Activated T-cell treated with anti-CD3 and anti-CD28 coated beads for 1 hour (primary cell): Measurements from ENCODE around the gene DCDC2C.

Source experiments
- DNase-seq: peaks from one replicate; pipeline ENCODE4 v3.0.0-alpha.2; 2020; ENCODE audit warnings: low read depth

The DCDC2C gene

GRCh38 chr2:3747032-3747654, 43.8 kb downstream of the DCDC2C start:
- no peak for DNase-seq

DNA sequence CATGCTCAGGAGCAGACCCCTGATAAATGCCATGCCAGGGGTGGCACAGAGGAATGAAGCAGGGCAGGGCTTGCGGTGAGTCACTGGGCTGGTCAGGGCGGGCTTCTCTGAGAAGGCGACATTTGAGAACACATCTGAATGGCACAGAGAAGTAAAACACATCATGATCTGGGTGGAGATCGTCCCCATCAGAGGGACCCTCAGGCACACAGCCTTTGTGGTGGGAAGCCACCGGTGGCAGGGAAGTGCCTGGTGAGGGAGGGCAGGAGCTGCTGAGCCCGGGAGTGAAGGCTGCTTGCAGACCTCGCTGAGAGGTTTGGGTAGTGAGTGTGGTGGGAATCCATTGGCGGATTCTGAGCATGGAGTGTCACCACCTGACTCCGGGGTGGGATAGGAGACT, 44.5 kb downstream of the DCDC2C start:
- no peak for DNase-seq

DNA sequence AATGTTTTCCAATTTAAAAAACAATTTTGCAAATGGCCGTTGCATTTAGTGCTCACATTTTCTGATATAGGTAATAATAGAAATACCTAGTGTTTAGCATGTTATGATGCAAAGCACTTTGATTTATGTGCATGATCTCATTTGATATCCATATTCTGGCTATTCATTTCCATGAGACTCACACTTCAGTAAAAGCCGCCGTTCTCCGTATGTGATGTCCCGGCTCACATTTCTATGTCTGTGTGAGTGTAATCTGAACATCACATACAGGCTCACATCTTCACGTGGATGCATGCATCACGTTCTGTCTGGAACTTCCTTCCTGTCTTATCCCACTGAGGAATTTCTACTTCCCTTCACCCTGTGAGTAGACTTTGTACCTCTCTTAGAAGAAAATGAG, 45.8 kb downstream of the DCDC2C start:
- DNase-seq: no peak

- DNase-seq: no peak
Observed at GRCh38 chr2:3751251-3751650, 47.9 kb downstream of the DCDC2C start.

DNA sequence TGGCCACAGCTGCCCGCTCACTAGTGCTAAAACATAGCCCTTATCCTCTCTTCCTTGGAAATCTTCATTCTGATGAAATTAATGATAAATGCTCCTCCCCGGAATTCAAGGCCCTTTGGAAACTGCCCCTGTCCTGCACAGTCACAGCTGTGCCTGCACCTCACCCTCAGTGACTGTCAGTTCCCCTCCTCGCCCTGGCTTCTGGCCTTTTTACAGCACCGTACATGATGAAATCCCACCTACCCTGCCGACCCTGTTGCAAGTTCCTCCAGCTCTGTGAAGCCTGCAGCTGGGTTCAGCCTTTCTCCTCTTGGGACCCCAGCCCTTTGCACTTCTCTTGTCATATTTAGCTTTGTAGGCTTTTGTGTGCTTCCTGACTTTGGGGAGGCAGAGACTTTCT, 48.4 kb downstream of the DCDC2C start:
- DNase-seq: no peak

- DNase-seq: no peak
Observed at GRCh38 chr2:3752376-3752775, 49.0 kb downstream of the DCDC2C start.

DNA sequence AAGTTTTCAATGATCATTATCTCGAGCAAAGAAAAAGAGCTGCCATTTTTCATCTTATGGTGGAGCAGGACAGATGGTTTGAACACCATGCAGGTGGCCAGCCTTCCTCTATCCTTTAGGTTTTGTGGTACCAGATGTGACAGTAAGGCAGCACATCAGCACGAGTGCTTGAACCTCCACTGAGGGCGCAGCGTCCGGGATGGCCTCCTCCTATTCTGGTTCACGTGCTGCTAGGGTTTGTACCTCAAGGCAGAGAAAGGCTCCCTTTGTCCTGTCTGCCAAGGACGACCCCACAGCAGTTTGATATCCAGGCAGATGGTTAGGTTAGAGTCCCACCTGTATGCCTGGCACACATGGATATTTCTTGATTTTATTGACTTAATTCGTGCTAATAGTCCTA, 50.2 kb downstream of the DCDC2C start:
- DNase-seq: no peak

GRCh38 chr2:3754280-3754679, 50.9 kb downstream of the DCDC2C start:
- no peak for DNase-seq

GRCh38 chr2:3754795-3755194, 51.4 kb downstream of the DCDC2C start:
- DNase-seq: no peak

DNA sequence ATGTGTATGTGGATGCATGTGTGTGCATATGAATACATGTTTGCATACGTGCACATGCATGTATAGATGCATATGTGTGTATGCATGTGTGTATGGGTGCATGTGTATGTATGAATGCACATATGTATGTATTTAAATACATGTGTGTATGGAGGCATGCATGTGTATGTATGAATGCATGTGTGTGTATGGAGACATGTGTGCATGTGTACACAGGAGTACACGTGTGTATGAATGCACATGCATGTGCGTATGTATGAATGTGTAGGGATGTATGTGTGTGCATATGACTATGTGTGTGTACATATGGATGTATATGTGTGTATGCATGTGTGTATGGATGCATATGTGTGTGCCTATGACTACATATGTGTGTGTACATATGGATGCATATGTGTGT, 51.9 kb downstream of the DCDC2C start:
- no peak for DNase-seq

DNA sequence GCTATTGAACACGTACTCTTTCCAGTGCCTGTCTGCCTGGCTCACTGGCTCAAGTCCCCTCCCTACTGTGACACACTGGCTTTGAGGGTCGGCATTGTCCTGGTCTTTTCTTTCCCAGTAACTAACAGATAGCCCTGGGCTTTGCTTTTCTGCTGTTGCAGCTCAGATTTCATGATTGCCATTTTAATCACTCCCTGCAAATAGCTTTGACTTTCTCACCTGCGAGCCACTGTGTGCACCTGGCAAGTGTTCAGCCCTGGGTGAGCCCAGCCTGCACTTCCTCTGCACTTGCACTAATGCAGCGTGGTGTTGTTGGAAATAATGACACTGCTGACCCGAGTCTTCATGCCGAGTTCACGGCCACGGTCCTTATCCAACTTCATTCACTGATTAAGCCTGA, 52.9 kb downstream of the DCDC2C start:
- DNase-seq: no peak

DNA sequence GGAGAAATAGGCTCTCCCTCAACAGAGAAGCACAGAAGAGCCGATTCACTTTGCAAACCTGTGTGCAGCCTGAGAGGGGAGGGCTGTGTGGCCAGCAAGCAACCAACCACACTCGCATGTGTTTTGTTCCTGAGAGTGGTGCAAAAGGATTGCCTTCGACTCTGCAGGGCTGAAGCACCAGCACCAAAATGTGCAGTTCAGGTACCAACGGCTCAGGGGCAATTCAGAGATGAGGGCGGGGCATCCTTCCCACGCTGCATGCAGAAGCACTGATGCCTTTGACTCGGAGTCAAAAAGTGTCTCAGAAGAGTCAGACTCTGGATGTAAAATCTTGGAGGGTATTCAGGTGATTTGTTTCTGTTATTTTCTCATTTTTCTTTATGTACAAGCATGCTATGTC, 55.5 kb downstream of the DCDC2C start:
- DNase-seq: no peak

- no peak for DNase-seq
Observed at GRCh38 chr2:3759331-3759730, 56.0 kb downstream of the DCDC2C start.

- DNase-seq: no peak
Observed at GRCh38 chr2:3759761-3760160, 56.4 kb downstream of the DCDC2C start.

DNA sequence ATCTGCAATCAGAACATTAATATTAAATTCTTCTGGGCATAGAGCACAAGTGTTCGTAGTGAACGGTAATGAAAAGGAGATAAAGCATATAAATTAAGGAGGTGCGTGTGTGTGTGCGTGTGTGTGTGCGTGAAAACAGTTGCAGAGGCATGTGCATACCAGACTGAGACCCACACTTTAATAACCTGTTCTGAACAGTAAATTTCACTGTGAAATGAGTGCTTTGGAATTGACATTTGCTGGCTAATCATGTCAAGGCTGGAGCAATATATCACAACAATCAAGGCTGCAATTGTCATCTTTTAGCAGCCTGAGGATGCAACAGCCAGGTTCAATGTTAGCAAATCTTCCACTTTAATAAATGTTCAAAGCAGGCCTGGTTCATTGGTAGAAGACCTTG, 57.9 kb downstream of the DCDC2C start:
- no peak for DNase-seq

- no peak for DNase-seq
Observed at GRCh38 chr2:3762771-3763447, 59.5 kb downstream of the DCDC2C start.

GRCh38 chr2:3766824-3767223, 63.4 kb downstream of the DCDC2C start:
- no peak for DNase-seq

DNA sequence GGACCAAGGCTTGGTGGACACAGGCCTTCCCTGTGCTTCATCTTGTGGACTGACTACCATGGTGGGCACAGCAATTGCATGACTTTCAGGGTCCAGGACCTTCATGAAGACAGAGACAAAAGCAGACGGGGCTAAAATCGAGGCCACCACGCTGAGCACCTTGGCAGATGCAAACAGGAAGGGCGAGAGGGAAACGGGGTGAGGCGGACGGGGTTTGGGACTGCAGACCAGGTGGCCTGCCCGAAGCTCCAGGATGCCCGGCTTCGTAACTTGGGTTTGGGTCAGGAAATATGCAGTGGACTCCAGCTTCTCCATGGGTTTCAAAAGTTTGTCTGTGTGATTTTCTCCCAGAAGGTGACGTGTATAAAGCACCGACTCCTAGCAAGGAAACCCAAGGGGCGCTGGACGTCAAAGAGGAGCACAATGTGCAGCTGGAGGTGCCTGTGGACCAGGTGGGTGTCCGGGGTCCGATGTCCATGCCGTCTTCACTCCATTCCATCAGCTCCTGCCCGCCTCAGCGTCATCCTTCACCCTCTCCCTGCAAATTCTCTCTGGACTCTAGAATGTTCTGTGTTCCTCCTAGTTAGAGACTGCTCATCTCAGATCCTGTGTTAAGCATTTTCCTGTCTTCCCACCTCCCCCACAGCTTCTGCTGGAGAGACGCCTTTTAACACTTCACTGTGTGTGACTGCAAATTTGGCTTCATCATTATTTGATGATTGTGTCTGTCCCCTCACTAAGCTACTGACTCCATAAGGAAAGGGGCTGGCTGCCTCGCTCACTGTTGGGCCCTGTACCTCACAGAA, 65.8 kb downstream of the DCDC2C start:
- no peak for DNase-seq

- no peak for DNase-seq
Observed at GRCh38 chr2:3769766-3770165, 66.4 kb downstream of the DCDC2C start.

GRCh38 chr2:3770724-3771415, 67.5 kb downstream of the DCDC2C start:
- no peak for DNase-seq

DNA sequence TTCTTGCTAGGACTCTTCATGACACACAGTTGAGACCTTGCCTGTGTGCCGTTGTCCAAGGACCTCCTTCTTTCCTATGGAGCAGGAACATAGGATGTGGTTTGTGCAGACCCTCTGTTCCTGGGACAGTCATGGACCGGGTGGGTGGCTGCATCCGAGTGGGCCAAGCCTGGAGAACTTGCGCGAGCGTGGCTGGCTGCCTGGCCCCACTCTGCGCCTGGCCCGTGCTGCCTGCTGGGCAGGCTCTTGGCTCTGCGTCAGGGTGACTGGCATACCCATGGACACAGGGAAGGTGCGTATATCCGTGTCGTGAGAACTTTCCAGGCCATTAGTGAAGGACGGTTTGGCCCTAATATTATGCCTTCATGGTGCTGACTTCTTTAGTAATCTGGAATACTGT, 68.2 kb downstream of the DCDC2C start:
- DNase-seq: no peak

GRCh38 chr2:3774336-3774735, 71.0 kb downstream of the DCDC2C start:
- DNase-seq: no peak

- no peak for DNase-seq
Observed at GRCh38 chr2:3776311-3776710, 72.9 kb downstream of the DCDC2C start.
